Activated CD4-positive, CD25-positive, alpha-beta regulatory T cell (primary cell): ENCODE results near the gene KCNJ11.

Source experiments
- DNase-seq, 4 experiments: peaks; one replicate each; lab custom pipeline; 2025; lab: John Stamatoyannopoulos, UW

Gene KCNJ11

GRCh38 chr11:17366495-17366894 is 22.0 kb downstream of the KCNJ11 start:
- DNase-seq, result no peak

- DNase-seq, result peak; percentile 9 to 52 (median 17)
Observed at GRCh38 chr11:17354601-17354991, 33.9 kb downstream of the KCNJ11 start.

GRCh38 chr11:17353821-17354600 is 34.4 kb downstream of the KCNJ11 start:
- no peak for DNase-seq

- DNase-seq, result peak in 1 of 4 experiments; percentile 21
Observed at GRCh38 chr11:17352950-17353820, 35.3 kb downstream of the KCNJ11 start.

GRCh38 chr11:17351510-17352176 is 36.8 kb downstream of the KCNJ11 start, which contains the start of gene NCR3LG1:
Gene NCR3LG1 (plus strand): TSS chr11:17351800. CDS start chr11:17351970, 170 bp downstream.
- DNase-seq, result peak; percentile 13 to 48 (median 24)

GRCh38 chr11:17351172-17351509 is 37.3 kb downstream of the KCNJ11 start:
- DNase-seq, result no peak

- no peak for DNase-seq
Observed at GRCh38 chr11:17350455-17351171, 37.8 kb downstream of the KCNJ11 start.

GRCh38 chr11:17347676-17348075 is 40.8 kb downstream of the KCNJ11 start:
- no peak for DNase-seq

GRCh38 chr11:17343907-17344306 is 44.6 kb downstream of the KCNJ11 start:
- no peak for DNase-seq

- DNase-seq, result no peak
Observed at GRCh38 chr11:17343257-17343656, 45.2 kb downstream of the KCNJ11 start.
